Endothelial cell of umbilical vein (primary cell): Measurements from ENCODE around the gene LIPE.

Experiments used
- EZH2 ChIP-seq: IDR thresholded peaks from 2 replicates; pipeline ENCODE4 v1.6.1; 2012; ENCODE audit warnings: borderline replicate concordance, low read depth, mild to moderate bottlenecking, moderate library complexity, low read length, inconsistent platforms; ENCODE audit not compliant: severe bottlenecking
- FOS ChIP-seq: IDR thresholded peaks from 2 replicates; pipeline ENCODE4 v1.6.1; 2011; ENCODE audit warnings: mild to moderate bottlenecking, low read length, moderate library complexity, borderline replicate concordance; ENCODE audit not compliant: insufficient read depth
- MYC ChIP-seq: IDR thresholded peaks from one replicate; pipeline ENCODE4 v1.6.1; 2011; ENCODE audit warnings: mild to moderate bottlenecking, low read depth, low read length
- POLR2A ChIP-seq: IDR thresholded peaks from 2 replicates; pipeline ENCODE4 v1.6.1; 2012; ENCODE audit warnings: low read depth, mild to moderate bottlenecking, control low read depth, low read length
- POLR2AphosphoS5 ChIP-seq: IDR thresholded peaks from 2 replicates; pipeline ENCODE4 v1.6.1; 2012; ENCODE audit warnings: low read depth, mild to moderate bottlenecking, control low read depth, low read length, moderate library complexity; ENCODE audit not compliant: insufficient read depth
- TF ChIP-seq, protein P1 (sequence below), 2 donors: IDR thresholded peaks; 1 replicate in 1 of 2; 2 replicates in 1 of 2; pipeline ENCODE4 v1.5.1; 2011; ENCODE audit warnings: low read length in 2 of 2, mild to moderate bottlenecking in 2 of 2, moderate library complexity in 2 of 2, control low read depth in 1 of 2, inconsistent platforms in 1 of 2, low read depth in 1 of 2; ENCODE audit not compliant: insufficient read depth in 1 of 2; ENCODE audit errors: extremely low read depth in 1 of 2
- TF ChIP-seq, protein P2 (sequence below): IDR thresholded peaks from 2 replicates; pipeline ENCODE4 v1.6.1; 2011; ENCODE audit not compliant: insufficient read depth, insufficient read length

DNA sequence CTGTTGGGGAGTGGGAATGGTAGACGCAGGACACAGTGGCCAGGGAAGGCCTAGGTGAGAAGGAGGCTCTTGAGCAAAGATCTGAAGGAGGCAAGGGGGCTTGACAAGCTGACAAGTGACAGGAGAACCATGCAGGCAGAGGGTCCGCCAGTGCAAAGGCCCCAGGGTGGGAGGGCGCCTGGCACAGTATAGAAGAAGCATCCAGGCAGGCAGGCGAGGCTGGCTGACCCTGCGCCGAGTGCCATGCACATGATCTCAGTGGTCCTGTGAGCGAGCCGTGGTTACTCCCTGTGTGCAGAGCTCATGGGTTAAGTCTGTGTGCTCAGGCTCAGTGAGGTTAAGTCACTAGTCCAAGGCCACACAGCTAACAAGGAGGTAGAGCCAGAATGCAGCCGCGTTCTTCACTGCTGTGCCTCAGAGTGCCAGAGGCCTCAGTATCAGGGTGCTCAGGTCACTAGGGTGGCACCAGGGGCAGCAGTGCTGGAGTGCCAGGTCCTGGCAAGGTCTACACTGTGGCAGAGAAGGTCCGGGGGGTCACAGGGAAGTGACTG is 52.3 kb downstream of the LIPE start:
- TF ChIP-seq POLR2A (no peak), MYC (no peak), EZH2 (no peak), POLR2AphosphoS5 (no peak), FOS (no peak)
- TF ChIP-seq, protein P1, sequence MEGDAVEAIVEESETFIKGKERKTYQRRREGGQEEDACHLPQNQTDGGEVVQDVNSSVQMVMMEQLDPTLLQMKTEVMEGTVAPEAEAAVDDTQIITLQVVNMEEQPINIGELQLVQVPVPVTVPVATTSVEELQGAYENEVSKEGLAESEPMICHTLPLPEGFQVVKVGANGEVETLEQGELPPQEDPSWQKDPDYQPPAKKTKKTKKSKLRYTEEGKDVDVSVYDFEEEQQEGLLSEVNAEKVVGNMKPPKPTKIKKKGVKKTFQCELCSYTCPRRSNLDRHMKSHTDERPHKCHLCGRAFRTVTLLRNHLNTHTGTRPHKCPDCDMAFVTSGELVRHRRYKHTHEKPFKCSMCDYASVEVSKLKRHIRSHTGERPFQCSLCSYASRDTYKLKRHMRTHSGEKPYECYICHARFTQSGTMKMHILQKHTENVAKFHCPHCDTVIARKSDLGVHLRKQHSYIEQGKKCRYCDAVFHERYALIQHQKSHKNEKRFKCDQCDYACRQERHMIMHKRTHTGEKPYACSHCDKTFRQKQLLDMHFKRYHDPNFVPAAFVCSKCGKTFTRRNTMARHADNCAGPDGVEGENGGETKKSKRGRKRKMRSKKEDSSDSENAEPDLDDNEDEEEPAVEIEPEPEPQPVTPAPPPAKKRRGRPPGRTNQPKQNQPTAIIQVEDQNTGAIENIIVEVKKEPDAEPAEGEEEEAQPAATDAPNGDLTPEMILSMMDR (IDR thresholded peaks at IDR 0.05; ENCODE audit: extremely low read depth in 1 of 2, insufficient read depth in 1 of 2, low read depth in 1 of 2, low read length in 2 of 2) = no peak
- TF ChIP-seq, protein P2, sequence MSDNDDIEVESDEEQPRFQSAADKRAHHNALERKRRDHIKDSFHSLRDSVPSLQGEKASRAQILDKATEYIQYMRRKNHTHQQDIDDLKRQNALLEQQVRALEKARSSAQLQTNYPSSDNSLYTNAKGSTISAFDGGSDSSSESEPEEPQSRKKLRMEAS = no peak
